Right renal cortex interstitium (tissue), 3 donors: ENCODE results near the gene SLC8A2. TPM values are rescaled to one million over a fixed set of nuclear protein-coding genes. Genes with fewer than 3 reads are reported as not detected.
"Not testable (repeated sequence)": the region's sequence is repeated elsewhere in the genome, so short reads cannot be mapped to it uniquely, and the experiment has no call there.

Experiments
- DNase-seq, 3 donors: peaks; one replicate each; pipeline ENCODE4 v3.0.0-alpha.2; 2013; ENCODE audit warnings: low read depth in 3 of 3, low spot score in 2 of 3
- polyA plus RNA-seq, 3 donors: library from polyadenylated mRNA; unstranded; fragments of 120-200 nt; gene quantifications; one replicate each; pipeline ENCODE4 v1.2.1, GENCODE V29; 2013; ENCODE audit not compliant: insufficient read length in 3 of 3

The SLC8A2 gene
- polyA plus RNA-seq, 3 donors: 0.07 to 0.28 (median 0.08) TPM

GRCh38 chr19:47387623-47388022 is 84.1 kb downstream of the SLC8A2 start:
- not testable (repeated sequence) for DNase-seq

- not testable (repeated sequence) for DNase-seq
Measured at GRCh38 chr19:47386582-47386981, 85.1 kb downstream of the SLC8A2 start.

GRCh38 chr19:47384533-47384932 is 87.2 kb downstream of the SLC8A2 start:
- DNase-seq: not testable (repeated sequence)

- not testable (repeated sequence) for DNase-seq
Measured at GRCh38 chr19:47383890-47384289, 87.8 kb downstream of the SLC8A2 start.

- DNase-seq: no peak
Measured at GRCh38 chr19:47381653-47382279, 89.9 kb downstream of the SLC8A2 start.

- no peak for DNase-seq
Measured at GRCh38 chr19:47381121-47381520, 90.6 kb downstream of the SLC8A2 start.

GRCh38 chr19:47380559-47380958 is 91.1 kb downstream of the SLC8A2 start:
- no peak for DNase-seq

- DNase-seq: no peak
Measured at GRCh38 chr19:47379381-47379938, 92.2 kb downstream of the SLC8A2 start.

GRCh38 chr19:47378246-47378645 is 93.4 kb downstream of the SLC8A2 start:
- DNase-seq: no peak

Other genes with a start within 250 kb of the SLC8A2 start
- gene BBC3, start 240.7 kb downstream of the SLC8A2 start, polyA plus RNA-seq: 1 to 10 TPM; 1.1 to 1.2 (median 1.1) TPM
- gene CCDC9, start 215.4 kb downstream of the SLC8A2 start, polyA plus RNA-seq: 10 to 100 TPM; 18.9 to 20.4 (median 19.9) TPM
- 1 to 10 TPM; 5.1 to 6.1 (median 5.5) TPM for gene INAFM1, start 197.0 kb downstream of the SLC8A2 start, polyA plus RNA-seq
- 1 to 10 TPM; 3.9 to 4.6 (median 4.0) TPM for gene C5AR1, start 162.0 kb downstream of the SLC8A2 start, polyA plus RNA-seq
- gene C5AR2, start 139.7 kb downstream of the SLC8A2 start, polyA plus RNA-seq: under 1 TPM; 0.27 to 0.35 (median 0.29) TPM
- gene DHX34, start 122.6 kb downstream of the SLC8A2 start, polyA plus RNA-seq: 10 to 100 TPM in 2 of 3 donors, 1 to 10 TPM in 1; 9.9 to 10.9 (median 10.5) TPM
- 10 to 100 TPM; 15.3 to 19.2 (median 17.9) TPM for gene MEIS3, start 52.4 kb downstream of the SLC8A2 start, polyA plus RNA-seq
- gene KPTN, start 12.3 kb upstream of the SLC8A2 start, polyA plus RNA-seq: 10 to 100 TPM; 10.6 to 12.9 (median 12.0) TPM
- 100 to 1,000 TPM; 159 to 174 (median 160) TPM for gene NAPA, start 43.2 kb upstream of the SLC8A2 start, polyA plus RNA-seq
- under 1 TPM; 0.18 to 0.23 (median 0.22) TPM for gene ZNF541, start 101.3 kb upstream of the SLC8A2 start, polyA plus RNA-seq
- 1 to 10 TPM; 8.0 to 9.7 (median 9.6) TPM for gene BICRA, start 137.2 kb upstream of the SLC8A2 start, polyA plus RNA-seq
- gene EHD2, start 241.5 kb upstream of the SLC8A2 start, polyA plus RNA-seq: 10 to 100 TPM; 23.6 to 29.3 (median 25.9) TPM